DMS 273 (cell line): Measurements from ENCODE around the gene YWHAH.

Experiments used
- DNase-seq: peaks from one replicate; lab custom pipeline; 2025; ENCODE audit not compliant: unreplicated experiment; lab: John Stamatoyannopoulos, UW

The YWHAH gene

GRCh38 chr22:31922534-31922933 lies 21.8 kb upstream of the YWHAH start:
- DNase-seq: no peak

- DNase-seq: no peak
Measured at GRCh38 chr22:31923136-31923535, 21.2 kb upstream of the YWHAH start.

DNA sequence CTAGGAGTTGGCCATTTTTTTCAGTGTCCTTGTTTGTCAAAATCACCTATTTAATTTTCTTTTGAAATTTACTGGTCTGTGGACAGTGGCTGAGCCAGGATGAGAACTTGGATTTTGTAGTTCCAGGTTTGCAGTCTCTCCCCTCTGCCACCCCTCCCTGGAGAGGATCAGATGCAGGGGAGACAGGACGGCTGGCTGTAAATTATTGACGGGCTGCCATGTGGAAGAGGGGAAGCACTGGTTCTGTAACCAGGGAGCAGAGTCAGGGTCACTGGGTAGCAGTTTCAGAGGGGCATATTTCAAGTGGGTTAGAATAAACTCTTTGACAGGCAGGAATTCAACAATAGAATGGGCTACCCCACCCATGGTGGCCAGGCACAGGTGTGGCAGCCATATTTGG lies 20.6 kb upstream of the YWHAH start:
- DNase-seq: no peak

- no peak for DNase-seq
Measured at GRCh38 chr22:31925056-31925455, 19.3 kb upstream of the YWHAH start.

DNA sequence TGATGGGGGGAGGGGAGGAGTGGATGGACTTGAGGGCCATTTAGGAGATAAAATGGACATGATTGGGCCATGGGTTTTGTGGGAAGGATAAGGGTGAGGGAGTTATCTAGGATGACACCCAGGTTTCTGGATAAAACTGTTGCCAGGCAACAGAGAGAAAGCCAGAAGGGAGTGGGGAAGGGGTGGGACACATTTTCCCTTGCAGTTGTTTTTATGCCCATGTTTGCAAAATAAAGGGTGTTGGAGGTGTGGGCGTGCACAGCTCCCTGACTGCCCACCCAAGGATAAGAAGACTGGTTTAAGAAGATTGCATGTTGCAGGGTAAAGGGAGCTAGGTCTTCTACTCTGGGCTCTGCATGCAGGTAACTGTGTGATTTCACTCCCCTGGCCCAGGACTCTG lies 18.3 kb upstream of the YWHAH start:
- DNase-seq: no peak

DNA sequence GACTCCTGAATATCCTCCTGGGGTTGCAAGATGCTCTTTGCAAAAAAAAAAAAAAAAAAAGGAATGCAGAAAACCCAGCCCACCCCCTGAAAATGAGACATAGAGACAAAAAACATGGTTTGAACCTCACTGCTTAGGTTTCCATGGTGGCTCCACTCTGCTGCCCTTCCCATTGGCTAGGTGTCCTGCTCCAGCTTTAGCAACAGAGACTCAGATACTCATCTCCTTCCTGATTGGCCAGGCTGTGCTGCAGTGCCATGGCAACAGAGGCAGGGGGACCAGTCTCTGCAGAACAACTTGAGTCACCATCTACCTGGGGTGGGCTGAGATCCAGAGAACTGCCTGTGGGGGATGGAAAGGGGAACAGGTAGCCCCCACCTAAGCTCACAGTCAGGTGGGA lies 17.4 kb upstream of the YWHAH start:
- peak; percentile 70 for DNase-seq

DNA sequence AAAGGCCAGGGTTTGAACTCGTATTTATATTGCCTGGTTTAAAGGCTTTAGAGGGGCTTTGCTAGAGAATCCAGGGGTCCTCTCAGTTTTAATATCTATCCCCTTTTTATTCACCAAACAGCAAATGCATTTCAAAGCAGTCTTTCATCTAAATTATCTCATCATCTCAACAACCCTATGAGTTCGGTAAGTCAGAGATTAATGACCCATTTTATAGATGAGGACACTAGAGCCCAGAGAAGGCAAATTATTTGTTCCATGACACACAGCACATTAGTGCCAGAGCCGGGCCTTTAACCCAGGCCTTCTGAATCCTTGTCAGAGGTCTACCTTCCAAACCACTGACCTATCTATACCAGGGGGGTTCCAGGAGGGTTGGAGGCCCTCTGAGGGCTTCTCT lies 16.8 kb upstream of the YWHAH start:
- DNase-seq: no peak

- DNase-seq: peak; percentile 31
Measured at GRCh38 chr22:31929167-31929930, 15.0 kb upstream of the YWHAH start.

DNA sequence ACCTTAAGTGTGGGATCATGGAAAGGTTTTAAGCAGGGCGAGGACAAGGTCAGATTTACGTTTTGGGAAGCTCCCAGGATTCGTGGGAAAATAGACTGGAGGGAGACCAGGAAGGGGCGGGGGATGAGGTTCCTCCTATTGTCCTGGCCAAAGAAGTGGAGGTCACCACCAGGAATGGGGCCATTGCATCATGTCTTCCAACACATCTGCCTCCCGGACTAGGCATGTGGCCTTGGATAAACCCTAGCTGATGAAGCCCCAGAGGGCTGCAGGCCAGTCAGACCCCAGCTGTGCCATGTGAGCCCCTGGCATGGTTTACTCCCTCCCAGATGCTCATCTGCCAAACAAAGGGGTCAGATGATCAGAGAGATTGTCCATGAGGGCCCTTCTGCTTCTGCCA lies 11.5 kb upstream of the YWHAH start:
- peak; percentile 49 for DNase-seq

GRCh38 chr22:31933406-31933805 lies 10.9 kb upstream of the YWHAH start:
- DNase-seq: no peak

- peak; percentile 25 for DNase-seq
Measured at GRCh38 chr22:31933816-31934482, 10.4 kb upstream of the YWHAH start.

DNA sequence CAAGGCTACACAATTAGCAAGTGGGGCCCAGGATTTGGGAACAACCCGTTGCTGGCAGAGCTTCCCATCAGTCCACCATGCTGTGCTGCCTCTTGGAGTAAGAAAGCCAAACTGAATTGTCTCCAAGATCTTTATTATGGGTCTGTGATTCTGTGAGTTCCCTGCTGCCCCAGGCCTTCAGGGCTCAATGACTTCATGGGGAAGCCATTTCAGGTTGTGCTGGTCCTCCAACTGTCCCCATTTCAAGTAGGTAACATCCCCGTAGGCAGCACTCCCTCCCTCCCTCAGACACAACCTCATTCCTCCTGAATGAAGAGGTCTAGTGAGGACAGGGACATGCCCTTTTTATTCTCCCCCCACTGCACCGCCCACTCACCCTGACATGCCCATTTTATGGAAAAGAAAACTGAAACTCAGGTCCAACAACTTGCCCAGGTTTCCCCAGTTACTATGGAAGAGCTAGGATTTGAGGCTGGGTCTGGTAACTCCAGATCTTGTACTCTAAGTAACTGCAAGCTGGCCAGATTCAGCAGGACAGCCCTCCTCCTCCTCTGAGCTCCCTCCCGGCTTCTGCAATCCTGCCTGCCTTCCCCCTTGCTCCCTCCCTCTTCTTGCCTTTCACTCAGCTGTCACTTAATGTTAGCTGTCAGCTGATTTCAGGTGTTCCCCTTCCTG lies 8.2 kb upstream of the YWHAH start:
- no peak for DNase-seq

- no peak for DNase-seq
Measured at GRCh38 chr22:31937341-31937740, 7.0 kb upstream of the YWHAH start.

- DNase-seq: no peak
Measured at GRCh38 chr22:31938296-31938695, 6.0 kb upstream of the YWHAH start.

DNA sequence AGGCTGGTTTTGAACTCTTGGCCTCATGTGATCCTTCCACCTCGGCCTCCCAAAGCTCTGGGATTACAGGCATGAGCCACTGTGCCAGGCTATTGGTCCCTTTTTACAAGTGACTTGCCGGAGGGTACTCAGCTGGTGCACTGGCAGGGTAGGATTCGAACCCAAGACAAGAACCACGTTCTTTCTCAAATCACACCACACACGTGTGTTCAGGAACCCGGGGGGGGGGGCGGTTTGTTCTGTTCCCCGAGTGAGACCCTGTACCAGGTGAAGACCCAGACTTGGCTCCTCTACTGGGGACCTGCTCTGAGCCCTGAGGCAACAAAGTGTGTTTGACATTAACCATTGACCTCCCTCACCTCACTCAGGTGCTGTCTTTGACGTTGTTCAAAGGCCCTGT lies 3.8 kb upstream of the YWHAH start:
- no peak for DNase-seq

GRCh38 chr22:31942091-31942490 lies 2.2 kb upstream of the YWHAH start:
- no peak for DNase-seq

- no peak for DNase-seq
Measured at GRCh38 chr22:31943206-31943977, 943 bp upstream of the YWHAH start.

GRCh38 chr22:31944700-31945442 lies 536 bp downstream of the YWHAH start:
- DNase-seq: peak; percentile 66

DNA sequence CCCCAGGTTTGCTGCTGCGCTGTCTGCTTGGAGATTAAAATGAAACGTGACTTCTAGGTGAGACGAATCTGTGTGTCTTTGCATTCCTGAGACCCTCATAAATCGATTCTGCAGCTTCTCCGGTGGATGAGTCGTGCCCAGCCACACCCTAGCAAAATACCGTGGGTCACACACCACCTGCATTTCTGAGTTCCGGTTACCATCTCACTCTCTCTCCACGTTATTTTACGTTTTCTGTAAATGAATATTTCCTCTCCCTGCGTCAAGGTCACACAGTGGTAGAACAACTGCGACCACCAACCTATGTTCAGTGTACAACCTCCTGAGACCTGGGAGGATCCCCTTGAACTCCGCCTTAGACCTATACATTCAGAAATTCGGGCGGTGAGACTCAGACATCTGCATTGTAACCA lies 1.1 kb downstream of the YWHAH start:
- no peak for DNase-seq

GRCh38 chr22:31945971-31946680 lies 1.8 kb downstream of the YWHAH start:
- no peak for DNase-seq
